K562 (cell line): ENCODE results near the gene NEDD8. TPM values are rescaled to one million over a fixed set of nuclear protein-coding genes. Genes with fewer than 3 reads are reported as not detected.

Experiments
- BCLAF1 ChIP-seq, 2 experiments: fragments of 450-650 bp in 1 of 2; IDR thresholded peaks; 2 replicates each; pipeline ENCODE4 v1.6.1; 2011 to 2017; ENCODE audit warnings: low read depth in 2 of 2, antibody characterized with exemption in 1 of 2, borderline replicate concordance in 1 of 2, low read length in 1 of 2, mild to moderate bottlenecking in 1 of 2, mixed read lengths in 1 of 2; ENCODE audit not compliant: control insufficient read depth in 1 of 2
- NKRF ChIP-seq: fragments of 450-650 bp; IDR thresholded peaks from 2 replicates; pipeline ENCODE4 v1.6.1; 2016; ENCODE audit warnings: borderline replicate concordance
- USF1 ChIP-seq: sonication (generic); formaldehyde crosslinking; IDR thresholded peaks from 2 replicates; pipeline ENCODE4 v1.9.0; 2022; ENCODE audit warnings: mild to moderate bottlenecking, missing genetic modification reagents
- polyA plus RNA-seq, 8 experiments: library from polyadenylated mRNA; depleted of rRNA in 4 of 8; stranded (reverse) in 5 of 8; unstranded in 3 of 8; fragments of >200 nt; fragmentation: Nextera tagmentation in 2 of 8; fragmentation: Illumina TruSeq in 1 of 8; extraction: Ambion mirVana in 2 of 8; extraction: Trizol in 1 of 8; gene quantifications; 2 replicates each; pipeline versions ENCODE4 v1.2.1 to v1.2.3, GENCODE V29; 2011 to 2014; ENCODE audit warnings: inconsistent platforms in 1 of 8, missing spikeins in 1 of 8
- total RNA-seq, 7 experiments: library from RNA; depleted of rRNA in 6 of 7; stranded (reverse); fragments of >200 nt in 6 of 7; fragmentation: Illumina TruSeq in 2 of 7; extraction: Trizol in 2 of 7; gene quantifications; 2 replicates each; pipeline versions ENCODE4 v1.2.1 to v1.2.3, GENCODE V29; 2011 to 2021; ENCODE audit warnings: low replicate concordance in 1 of 7

Gene NEDD8
- total and polyA plus RNA-seq, 9 of the 15 experiments (the other 6 are each of a cell fraction or from before 2014, with no cell fraction given) = 142 to 691 (median 260) TPM

GRCh38 chr14:24188251-24189058, 43.7 kb downstream of the NEDD8 start, which contains the start of gene IPO4 (continued):
- TF ChIP-seq BCLAF1 (IDR thresholded peaks at IDR 0.05; ENCODE audit: borderline replicate concordance in 1 of 2, control insufficient read depth in 1 of 2, low read depth in 2 of 2, low read length in 1 of 2) (peak in 1 of 2 experiments; percentile 92; a peak in 2 of 4 replicates), NKRF (peak; percentile 99), USF1 (CRISPR knock-in tag) (peak; percentile 82)
- TF ChIP-seq, all 486 proteins: peak for 142
